OCI-LY7 (cell line): ENCODE measurements around the gene TRAPPC4. TPM values are rescaled to one million over a fixed set of nuclear protein-coding genes. Genes with fewer than 3 reads are reported as not detected.

Experiments used
- BruUV-seq: library from RNA; stranded (reverse); fragments of 400-500 nt; replicated peaks from 2 replicates; lab custom pipeline; 2021; lab: Mats Ljungman, UMichigan
- CTCF ChIA-PET: fragments of 300-600 bp; sonication (Branson Sonifier 250); formaldehyde crosslinking; loops from one replicate; lab custom pipeline; 2022; ENCODE audit warnings: antibody characterized with exemption; ENCODE audit not compliant: unreplicated experiment; lab: Charles Lee
- POLR2A ChIA-PET: fragments of 300-600 bp; sonication (Branson Sonifier 250); formaldehyde crosslinking; loops from one replicate; lab custom pipeline; 2022; ENCODE audit warnings: antibody characterized with exemption; lab: Charles Lee
- DNase-seq: peaks from one replicate; pipeline ENCODE4 v3.0.0-alpha.2; 2015; ENCODE audit warnings: low spot score
- H2AFZ ChIP-seq: fragments of 200-600 bp; sonication (generic), shearing (Covaris generic); 2 replicates; pipeline ENCODE4 v1.6.1; 2014; ENCODE audit warnings: mild to moderate bottlenecking, antibody characterized with exemption, low read length, moderate library complexity
- H3K27ac ChIP-seq: fragments of 200-600 bp; sonication (generic); 2 replicates; pipeline ENCODE4 v1.5.1; 2014; ENCODE audit warnings: mixed run types, low read depth, mild to moderate bottlenecking, moderate library complexity, low read length, inconsistent platforms; ENCODE audit not compliant: poor library complexity, severe bottlenecking
- H3K36me3 ChIP-seq: fragments of 200-600 bp; sonication (generic); 2 replicates; pipeline ENCODE4 v1.6.1; 2014; ENCODE audit warnings: mild to moderate bottlenecking, antibody characterized with exemption, low read length, moderate library complexity, mixed read lengths; ENCODE audit not compliant: insufficient read depth
- H3K4me1 ChIP-seq: fragments of 200-600 bp; sonication (generic); 2 replicates; pipeline ENCODE4 v1.5.1; 2014; ENCODE audit warnings: mild to moderate bottlenecking, low read length; ENCODE audit not compliant: insufficient read depth, poor library complexity, severe bottlenecking
- H3K4me2 ChIP-seq: fragments of 200-600 bp; sonication (generic); 2 replicates; pipeline ENCODE4 v1.6.1; 2014; ENCODE audit warnings: mild to moderate bottlenecking, low read length
- H3K4me3 ChIP-seq: fragments of 200-600 bp; sonication (generic); 2 replicates; pipeline ENCODE4 v1.5.1; 2014; ENCODE audit warnings: mild to moderate bottlenecking, low read depth, low read length; ENCODE audit not compliant: poor library complexity, severe bottlenecking
- H3K79me2 ChIP-seq: fragments of 200-600 bp; sonication (generic); 2 replicates; pipeline ENCODE4 v1.6.1; 2016; ENCODE audit warnings: low read depth, mild to moderate bottlenecking, low read length, moderate library complexity, mixed read lengths; ENCODE audit not compliant: insufficient read depth
- H3K9me2 ChIP-seq: fragments of 200-600 bp; sonication (generic); 2 replicates; pipeline ENCODE4 v1.6.1; 2016; ENCODE audit warnings: mild to moderate bottlenecking, low read length, mixed read lengths; ENCODE audit not compliant: insufficient read depth
- H3K9me3 ChIP-seq: fragments of 200-600 bp; sonication (generic); 2 replicates; pipeline ENCODE4 v1.6.1; 2014; ENCODE audit warnings: mild to moderate bottlenecking, mixed run types, low read length, mixed read lengths
- H4K20me1 ChIP-seq: fragments of 200-600 bp; sonication (generic); 2 replicates; pipeline ENCODE4 v1.6.1; 2014; ENCODE audit warnings: mild to moderate bottlenecking, antibody characterized with exemption, low read length, moderate library complexity, mixed read lengths; ENCODE audit not compliant: insufficient read depth
- CTCF ChIP-seq: fragments of 200-600 bp; sonication (generic); conservative IDR thresholded peaks from 2 replicates; pipeline ENCODE4 v1.5.1; 2014; ENCODE audit warnings: mild to moderate bottlenecking, antibody characterized with exemption, low read length, moderate library complexity, mixed read lengths
- EZH2phosphoT487 ChIP-seq: fragments of 200-600 bp; sonication (generic); IDR thresholded peaks from 2 replicates; pipeline ENCODE4 v1.6.1; 2018; ENCODE audit warnings: low read depth, borderline replicate concordance, mild to moderate bottlenecking, mixed run types, antibody characterized with exemption, low read length, moderate library complexity, mixed read lengths
- intact Hi-C: fragments of 100-400 bp; cut with micrococcal nuclease; formaldehyde crosslinking; loops from one replicate; pipeline ENCODE4 v1.10.0; 2022; ENCODE audit not compliant: unreplicated experiment
- total RNA-seq, 2 experiments: library from RNA; depleted of rRNA in 1 of 2; stranded (reverse); fragments of >200 nt in 1 of 2; shearing (Covaris generic) in 1 of 2; gene quantifications; 2 replicates each; pipeline ENCODE4 v1.2.3, GENCODE V29; 2014 to 2022

Gene TRAPPC4
- total RNA-seq, 2 experiments from 2014 or later, result 58.5 to 64.3 TPM

- BruUV-seq, result no TSS peak
- Histone ChIP-seq H2AFZ (no peak overlapping the region), H3K36me3 (no peaks in the 10 kb centered on the region), H3K9me3 (no peaks in the 10 kb centered on the region), H3K9me2 (no peaks in the 10 kb centered on the region), H3K79me2 (no peaks in the 10 kb centered on the region), H3K4me1 (no peaks in the 10 kb centered on the region), H3K4me2 (no peak overlapping the region), H4K20me1 (no peaks in the 10 kb centered on the region), H3K27ac (no peak overlapping the region), H3K4me3 (no peak overlapping the region)
- ChIA-PET CTCF (no interaction called here), POLR2A (interaction anchor here (0.6 kb wide), 1 partner anchor 11 kb away, joined by 4 read pairs; no protein-coding TSS in a partner anchor)
- intact Hi-C loops, result no loop called here
- no peak for TF ChIP-seq CTCF
- no peak for TF ChIP-seq EZH2phosphoT487
- DNase-seq, result no peak
These were observed 44.6 kb upstream of the TRAPPC4 start for GRCh38 chr11:118973985-118974384.

GRCh38 chr11:118975771-118976709 lies 42.5 kb upstream of the TRAPPC4 start:
- BruUV-seq, result no TSS peak
- Histone ChIP-seq H3K4me1 (no peaks in the 10 kb centered on the region), H2AFZ (no peak overlapping the region), H3K9me3 (no peaks in the 10 kb centered on the region), H3K9me2 (no peaks in the 10 kb centered on the region), H4K20me1 (no peaks in the 10 kb centered on the region), H3K79me2 (no peaks in the 10 kb centered on the region), H3K36me3 (no peaks in the 10 kb centered on the region), H3K27ac (no peak overlapping the region), H3K4me3 (no peak overlapping the region), H3K4me2 (no peak overlapping the region)
- no peak for DNase-seq
- ChIA-PET CTCF (no interaction called here), POLR2A (no interaction called here)
- intact Hi-C loops, result no loop called here
- TF ChIP-seq EZH2phosphoT487, result no peak
- TF ChIP-seq CTCF, result no peak

GRCh38 chr11:118979434-118979833 lies 39.1 kb upstream of the TRAPPC4 start:
- H3K9me2 ChIP-seq, result no peaks in the 10 kb centered on the region
- H2AFZ ChIP-seq, result no peak overlapping the region
- 0 out of 2 replicates have a peak, but pooled peaks have one; percentile 17 for TF ChIP-seq CTCF
- no peak for TF ChIP-seq EZH2phosphoT487
- H3K4me1 ChIP-seq, result no peaks in the 10 kb centered on the region
- no peak overlapping the region for H3K4me3 ChIP-seq
- ChIA-PET POLR2A (interaction anchor here (0.6 kb wide), 1 partner anchor 63 kb away, joined by 4 read pairs; no protein-coding TSS in a partner anchor), CTCF (no interaction called here)
- DNase-seq, result no peak
- no TSS peak for BruUV-seq
- no peak overlapping the region for H3K4me2 ChIP-seq
- H3K36me3 ChIP-seq, result no peaks in the 10 kb centered on the region
- H3K27ac ChIP-seq, result no peak overlapping the region
- intact Hi-C loops, result no loop called here
- no peaks in the 10 kb centered on the region for H3K9me3 ChIP-seq
- H3K79me2 ChIP-seq, result no peaks in the 10 kb centered on the region
- H4K20me1 ChIP-seq, result no peaks in the 10 kb centered on the region
